ENCODE data around the gene FOXJ1.

- no peak for TF ChIP-seq FOXM1 (IDR thresholded peaks at IDR 0.05; ENCODE audit: borderline replicate concordance)
- TF ChIP-seq NFRKB (IDR thresholded peaks at IDR 0.05), result no peak
- no peak for TF ChIP-seq SUZ12 (IDR thresholded peaks at IDR 0.05)
- no peak for TF ChIP-seq PKNOX1 (IDR thresholded peaks at IDR 0.05)
- no peak for TF ChIP-seq ELF4 (IDR thresholded peaks at IDR 0.05)
Observed at GRCh38 chr17:76130473-76130872, 10.6 kb downstream of the FOXJ1 start.

Measured in HEK293T (cell line).